Glutamatergic neuron (in vitro differentiated cells): ENCODE data around the gene GNL3. TPM values are rescaled to one million over a fixed set of nuclear protein-coding genes. Genes with fewer than 3 reads are reported as not detected.

Experiments used
- DNase-seq: peaks from one replicate; pipeline ENCODE4 v3.0.0; 2022
- H3K27ac Mint-ChIP-seq: one replicate; pipeline ENCODE4 v1.8.0; 2020; ENCODE audit warnings: mild to moderate bottlenecking, mixed read lengths, inconsistent platforms; ENCODE audit not compliant: unreplicated experiment
- H3K27me3 Mint-ChIP-seq: one replicate; pipeline ENCODE4 v1.8.0; 2020; ENCODE audit warnings: mild to moderate bottlenecking, moderate library complexity, mixed read lengths, inconsistent platforms; ENCODE audit not compliant: unreplicated experiment
- H3K36me3 Mint-ChIP-seq: one replicate; pipeline ENCODE4 v1.8.0; 2020; ENCODE audit warnings: mild to moderate bottlenecking, mixed read lengths, inconsistent platforms; ENCODE audit not compliant: unreplicated experiment
- H3K4me1 Mint-ChIP-seq: one replicate; pipeline ENCODE4 v1.8.0; 2020; ENCODE audit warnings: mild to moderate bottlenecking, low read depth, mixed read lengths, inconsistent platforms; ENCODE audit not compliant: unreplicated experiment
- H3K4me3 Mint-ChIP-seq: one replicate; pipeline ENCODE4 v1.8.0; 2020; ENCODE audit warnings: mild to moderate bottlenecking, mixed read lengths, inconsistent platforms; ENCODE audit not compliant: unreplicated experiment
- H3K9me3 Mint-ChIP-seq: one replicate; pipeline ENCODE4 v1.8.0; 2020; ENCODE audit warnings: mild to moderate bottlenecking, moderate library complexity, mixed read lengths, inconsistent platforms; ENCODE audit not compliant: unreplicated experiment
- total RNA-seq: library from RNA; stranded (reverse); fragmentation: NEBNext Ultra II Directional; extraction: Animal tissue kit (Norgen Biotek cat#: 25700); gene quantifications from one replicate; pipeline ENCODE4 v1.2.1, GENCODE V29; 2021; ENCODE audit not compliant: unreplicated experiment
- TF ChIP-seq, protein P1 (sequence below): fragments of 200-600 bp; sonication (generic); IDR thresholded peaks from one replicate; pipeline ENCODE4 v1.5.0; 2021; ENCODE audit not compliant: partially characterized antibody, unreplicated experiment

The GNL3 gene
- total RNA-seq, 1 donor from 2014 or later, result 75.2 TPM

DNA sequence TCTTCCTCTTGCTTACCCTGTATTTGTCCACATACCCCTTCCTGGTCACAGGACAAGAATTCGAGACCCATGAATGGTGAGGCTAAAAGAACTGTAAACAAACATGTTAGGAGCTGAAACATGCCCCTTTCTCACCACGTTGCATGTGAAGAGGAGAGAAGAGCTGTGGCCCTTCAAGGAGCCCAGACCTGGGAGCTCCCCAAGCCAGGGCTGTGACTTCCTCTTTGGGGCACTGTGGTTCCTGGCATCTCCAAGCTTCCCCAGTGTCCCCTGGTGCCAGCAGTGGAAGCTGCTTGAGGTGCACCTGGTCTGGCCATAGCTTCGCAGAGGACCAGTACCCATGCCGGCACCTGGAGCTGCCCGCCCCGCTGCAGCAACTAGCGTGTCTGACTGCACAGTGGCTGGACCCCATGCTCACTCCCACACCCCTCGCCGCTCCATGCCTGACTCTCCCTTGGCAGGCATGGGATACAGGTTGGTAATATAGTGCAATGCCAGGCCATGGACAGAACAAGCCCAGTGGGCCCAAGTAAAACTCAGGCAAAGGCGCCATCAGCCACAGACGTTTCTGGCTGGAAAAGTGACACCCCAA lies 30.0 kb downstream of the GNL3 start:
- H3K4me1 Mint-ChIP-seq, result peaks cover 2% of the 10 kb centered on the region
- H3K36me3 Mint-ChIP-seq, result peaks cover 22% of the 10 kb centered on the region

DNA sequence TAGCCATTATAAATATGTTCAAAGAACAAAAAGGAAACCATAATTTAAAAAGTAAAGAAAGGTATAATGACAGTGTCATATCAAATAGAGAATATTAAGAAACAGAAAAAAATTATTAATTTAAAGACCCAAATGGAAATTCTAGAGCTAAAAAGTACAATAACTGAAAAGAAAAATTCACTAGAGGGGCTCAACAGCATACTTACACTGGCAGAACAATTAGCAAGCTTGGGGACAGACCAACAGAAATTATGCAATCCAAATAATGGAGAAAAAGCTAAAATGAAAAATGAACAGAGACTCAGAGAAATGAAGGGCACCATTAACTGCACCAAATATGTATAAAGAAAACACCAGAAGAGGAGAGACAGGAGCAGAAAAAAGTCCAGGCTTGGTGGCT lies 33.8 kb downstream of the GNL3 start:
- TF ChIP-seq, protein P1, sequence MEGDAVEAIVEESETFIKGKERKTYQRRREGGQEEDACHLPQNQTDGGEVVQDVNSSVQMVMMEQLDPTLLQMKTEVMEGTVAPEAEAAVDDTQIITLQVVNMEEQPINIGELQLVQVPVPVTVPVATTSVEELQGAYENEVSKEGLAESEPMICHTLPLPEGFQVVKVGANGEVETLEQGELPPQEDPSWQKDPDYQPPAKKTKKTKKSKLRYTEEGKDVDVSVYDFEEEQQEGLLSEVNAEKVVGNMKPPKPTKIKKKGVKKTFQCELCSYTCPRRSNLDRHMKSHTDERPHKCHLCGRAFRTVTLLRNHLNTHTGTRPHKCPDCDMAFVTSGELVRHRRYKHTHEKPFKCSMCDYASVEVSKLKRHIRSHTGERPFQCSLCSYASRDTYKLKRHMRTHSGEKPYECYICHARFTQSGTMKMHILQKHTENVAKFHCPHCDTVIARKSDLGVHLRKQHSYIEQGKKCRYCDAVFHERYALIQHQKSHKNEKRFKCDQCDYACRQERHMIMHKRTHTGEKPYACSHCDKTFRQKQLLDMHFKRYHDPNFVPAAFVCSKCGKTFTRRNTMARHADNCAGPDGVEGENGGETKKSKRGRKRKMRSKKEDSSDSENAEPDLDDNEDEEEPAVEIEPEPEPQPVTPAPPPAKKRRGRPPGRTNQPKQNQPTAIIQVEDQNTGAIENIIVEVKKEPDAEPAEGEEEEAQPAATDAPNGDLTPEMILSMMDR, result no peak
- Mint-ChIP-seq H3K4me3 (no peak overlapping the region), H3K36me3 (peaks cover 32% of the 10 kb centered on the region), H3K4me1 (no peaks in the 10 kb centered on the region), H3K27ac (no peak overlapping the region), H3K27me3 (peaks cover 4% of the 10 kb centered on the region), H3K9me3 (peaks cover 5% of the 10 kb centered on the region)
- no peak for DNase-seq

More for the DNA sequence above, 30.0 kb downstream of the GNL3 start:
- Mint-ChIP-seq H3K27me3 (peaks cover 4% of the 10 kb centered on the region), H3K27ac (no peak overlapping the region), H3K4me3 (no peak overlapping the region), H3K9me3 (peaks cover 10% of the 10 kb centered on the region)
- no peak for DNase-seq
- TF ChIP-seq, protein P1, result no peak

DNA sequence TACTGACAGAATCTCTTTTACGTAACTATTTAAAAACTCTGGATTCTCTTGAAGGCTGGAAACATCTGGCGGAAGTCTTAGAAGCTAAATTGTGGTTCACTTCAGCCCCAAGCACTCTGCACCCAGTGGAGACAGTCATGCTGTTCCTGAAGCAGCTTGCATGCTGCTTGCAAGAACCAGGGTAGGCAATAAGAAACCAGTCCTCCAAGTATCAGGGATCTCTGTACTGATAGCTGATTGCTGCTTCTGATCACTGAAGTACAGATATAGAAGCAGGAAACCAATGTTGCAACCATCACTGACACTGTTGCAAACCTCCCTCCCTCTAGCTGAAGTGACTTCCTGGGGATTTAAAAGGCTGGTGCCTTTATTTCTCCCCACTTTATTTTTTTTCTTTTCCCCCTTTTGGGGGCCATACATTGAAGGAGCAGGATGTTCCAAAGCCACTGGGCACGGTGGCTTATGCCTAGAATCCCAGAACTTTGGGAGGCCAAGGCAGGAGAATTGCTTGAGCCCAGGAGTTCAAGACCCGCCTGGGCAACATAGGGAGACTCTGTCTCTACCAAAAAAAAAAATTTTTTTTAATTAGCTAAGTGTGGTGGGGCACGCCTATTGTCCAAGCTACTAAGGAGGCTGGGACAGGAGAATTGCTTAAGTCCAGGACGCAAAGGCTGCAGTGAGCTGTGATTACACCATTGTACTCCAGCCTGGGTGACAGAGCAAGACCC lies 35.3 kb downstream of the GNL3 start:
- Mint-ChIP-seq H3K36me3 (peaks cover 37% of the 10 kb centered on the region), H3K27ac (no peak overlapping the region), H3K27me3 (peaks cover 4% of the 10 kb centered on the region), H3K9me3 (peaks cover 5% of the 10 kb centered on the region), H3K4me3 (no peak overlapping the region), H3K4me1 (no peaks in the 10 kb centered on the region)
- no peak for DNase-seq
- TF ChIP-seq, protein P1, result no peak

DNA sequence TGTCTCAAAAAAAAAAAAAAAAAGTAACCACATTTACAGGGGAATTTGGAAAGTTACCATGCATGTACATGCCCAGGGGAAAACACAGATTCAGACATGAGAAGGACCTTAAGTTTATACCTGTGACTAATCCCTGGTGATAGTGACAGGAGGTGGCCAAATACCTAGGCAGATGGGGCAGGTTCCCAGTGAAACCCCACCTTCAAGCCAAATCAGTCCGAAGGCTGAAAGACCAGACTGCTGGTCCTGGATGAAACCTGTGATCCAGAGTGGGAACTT lies 35.8 kb downstream of the GNL3 start:
- H3K27me3 Mint-ChIP-seq, result peaks cover 2% of the 10 kb centered on the region
- H3K4me1 Mint-ChIP-seq, result no peaks in the 10 kb centered on the region
- no peak overlapping the region for H3K4me3 Mint-ChIP-seq
- peaks cover 34% of the 10 kb centered on the region for H3K36me3 Mint-ChIP-seq
- no peak overlapping the region for H3K27ac Mint-ChIP-seq
- TF ChIP-seq, protein P1, result no peak
- peaks cover 5% of the 10 kb centered on the region for H3K9me3 Mint-ChIP-seq
- DNase-seq, result no peak

DNA sequence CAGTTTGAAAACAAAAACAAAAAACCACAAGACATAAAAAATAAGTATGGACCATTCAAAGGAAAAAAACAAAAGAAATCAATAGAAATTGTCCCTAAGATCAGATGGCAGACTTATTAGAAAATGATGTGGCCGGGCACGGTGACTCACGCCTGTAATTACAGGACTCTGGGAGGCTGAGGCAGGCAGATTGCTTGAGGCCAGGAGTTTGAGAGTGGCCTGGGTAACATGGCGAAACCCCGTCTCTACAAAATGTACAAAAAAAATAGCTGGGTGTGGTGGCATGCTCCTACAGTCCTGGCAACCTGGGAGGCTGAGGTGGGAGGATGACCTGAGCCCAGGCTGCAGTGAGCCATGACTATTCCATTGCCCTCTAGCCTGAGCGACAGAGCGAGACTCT lies 36.7 kb downstream of the GNL3 start:
- Mint-ChIP-seq H3K36me3 (peaks cover 40% of the 10 kb centered on the region), H3K9me3 (peaks cover 6% of the 10 kb centered on the region)

More for the DNA sequence above, 36.7 kb downstream of the GNL3 start:
- TF ChIP-seq, protein P1, result no peak
- no peak overlapping the region for H3K27ac Mint-ChIP-seq
- H3K27me3 Mint-ChIP-seq, result peaks cover 2% of the 10 kb centered on the region
- no peaks in the 10 kb centered on the region for H3K4me1 Mint-ChIP-seq
- no peak overlapping the region for H3K4me3 Mint-ChIP-seq
- no peak for DNase-seq
